OCI-LY7 (cell line): ENCODE measurements around the gene DPYSL3.

Experiments used
- EZH2phosphoT487 ChIP-seq: fragments of 200-600 bp; sonication (generic); IDR thresholded peaks from 2 replicates; pipeline ENCODE4 v1.6.1; 2018; ENCODE audit warnings: low read depth, borderline replicate concordance, mild to moderate bottlenecking, mixed run types, antibody characterized with exemption, low read length, moderate library complexity, mixed read lengths
- TF ChIP-seq, protein P1 (sequence below): fragments of 200-600 bp; sonication (generic); conservative IDR thresholded peaks from 2 replicates; pipeline ENCODE4 v1.5.1; 2014; ENCODE audit warnings: mild to moderate bottlenecking, antibody characterized with exemption, low read length, moderate library complexity, mixed read lengths

- TF ChIP-seq, protein P1, sequence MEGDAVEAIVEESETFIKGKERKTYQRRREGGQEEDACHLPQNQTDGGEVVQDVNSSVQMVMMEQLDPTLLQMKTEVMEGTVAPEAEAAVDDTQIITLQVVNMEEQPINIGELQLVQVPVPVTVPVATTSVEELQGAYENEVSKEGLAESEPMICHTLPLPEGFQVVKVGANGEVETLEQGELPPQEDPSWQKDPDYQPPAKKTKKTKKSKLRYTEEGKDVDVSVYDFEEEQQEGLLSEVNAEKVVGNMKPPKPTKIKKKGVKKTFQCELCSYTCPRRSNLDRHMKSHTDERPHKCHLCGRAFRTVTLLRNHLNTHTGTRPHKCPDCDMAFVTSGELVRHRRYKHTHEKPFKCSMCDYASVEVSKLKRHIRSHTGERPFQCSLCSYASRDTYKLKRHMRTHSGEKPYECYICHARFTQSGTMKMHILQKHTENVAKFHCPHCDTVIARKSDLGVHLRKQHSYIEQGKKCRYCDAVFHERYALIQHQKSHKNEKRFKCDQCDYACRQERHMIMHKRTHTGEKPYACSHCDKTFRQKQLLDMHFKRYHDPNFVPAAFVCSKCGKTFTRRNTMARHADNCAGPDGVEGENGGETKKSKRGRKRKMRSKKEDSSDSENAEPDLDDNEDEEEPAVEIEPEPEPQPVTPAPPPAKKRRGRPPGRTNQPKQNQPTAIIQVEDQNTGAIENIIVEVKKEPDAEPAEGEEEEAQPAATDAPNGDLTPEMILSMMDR, result no peak
- no peak for TF ChIP-seq EZH2phosphoT487
Measured at GRCh38 chr5:147532156-147532555, 22.3 kb upstream of the DPYSL3 start.
